HG03039 (cell line): ENCODE data around the gene TAS2R4.
"Not testable (repeated sequence)": the region's sequence is repeated elsewhere in the genome, so short reads cannot be mapped to it uniquely, and the experiment has no call there.

ENCODE experiments used
- ATAC-seq: cut with Tn5 transposase; IDR thresholded peaks from one replicate; pipeline ENCODE4 v1.9.1; 2021; ENCODE audit warnings: mild to moderate bottlenecking, moderate library complexity; ENCODE audit not compliant: unreplicated experiment

Gene TAS2R4

GRCh38 chr7:141776374-141776773, at the start of gene TAS2R4:
TAS2R4 (plus strand) TSS chr7:141776674; CDS start chr7:141778489, 1,815 bp downstream.
- no peak for ATAC-seq

GRCh38 chr7:141729020-141729419, 47.5 kb upstream of the TAS2R4 start:
- ATAC-seq, result no peak

- ATAC-seq, result no peak
Observed at GRCh38 chr7:141731476-141732149, 44.9 kb upstream of the TAS2R4 start.

GRCh38 chr7:141737118-141737835, 39.2 kb upstream of the TAS2R4 start:
- ATAC-seq, result no peak

- peak; percentile 87 for ATAC-seq
Observed at GRCh38 chr7:141737836-141738591, 38.5 kb upstream of the TAS2R4 start, which contains the start of gene SSBP1. SSBP1 (plus strand) TSS chr7:141738358; CDS start chr7:141739167, 809 bp downstream.

- ATAC-seq, result no peak
Observed at GRCh38 chr7:141738592-141739013, 37.9 kb upstream of the TAS2R4 start.

GRCh38 chr7:141739250-141739649, 37.2 kb upstream of the TAS2R4 start:
- no peak for ATAC-seq

- ATAC-seq, result no peak
Observed at GRCh38 chr7:141742229-141742628, 34.2 kb upstream of the TAS2R4 start.

- no peak for ATAC-seq
Observed at GRCh38 chr7:141744131-141744530, 32.3 kb upstream of the TAS2R4 start.

- no peak for ATAC-seq
Observed at GRCh38 chr7:141748396-141748795, 28.1 kb upstream of the TAS2R4 start.

GRCh38 chr7:141751904-141752303, 24.6 kb upstream of the TAS2R4 start:
- not testable (repeated sequence) for ATAC-seq

GRCh38 chr7:141752634-141753033, 23.8 kb upstream of the TAS2R4 start:
- ATAC-seq, result no peak

GRCh38 chr7:141754939-141755338, 21.5 kb upstream of the TAS2R4 start:
- no peak for ATAC-seq

GRCh38 chr7:141763797-141764196, 12.7 kb upstream of the TAS2R4 start, which contains the start of gene TAS2R3:
TAS2R3 (plus strand) TSS chr7:141764097; CDS start chr7:141764159, 62 bp downstream.
- ATAC-seq, result no peak

GRCh38 chr7:141770083-141770583, 6.3 kb upstream of the TAS2R4 start:
- ATAC-seq, result not testable (repeated sequence)

GRCh38 chr7:141785706-141786552, 9.5 kb downstream of the TAS2R4 start:
- ATAC-seq, result no peak

- ATAC-seq, result no peak
Observed at GRCh38 chr7:141788296-141788695, 11.8 kb downstream of the TAS2R4 start.

- no peak for ATAC-seq
Observed at GRCh38 chr7:141789917-141790316, 13.4 kb downstream of the TAS2R4 start, which contains the start of gene TAS2R5. TAS2R5 (plus strand) TSS chr7:141790217; CDS start chr7:141790362, 145 bp downstream.

- ATAC-seq, result no peak
Observed at GRCh38 chr7:141792526-141792925, 16.1 kb downstream of the TAS2R4 start.

GRCh38 chr7:141820067-141820466, 43.6 kb downstream of the TAS2R4 start:
- no peak for ATAC-seq
